K562 (cell line): ENCODE data around the gene CCDC71L. TPM values are rescaled to one million over a fixed set of nuclear protein-coding genes. Genes with fewer than 3 reads are reported as not detected.

ENCODE experiments used
- BCOR ChIP-seq: fragments of 450-650 bp; IDR thresholded peaks from 2 replicates; pipeline ENCODE4 v1.6.1; 2016
- DNMT1 ChIP-seq: fragments of 450-650 bp; IDR thresholded peaks from 2 replicates; pipeline ENCODE4 v1.6.1; 2016; ENCODE audit warnings: antibody characterized with exemption, mild to moderate bottlenecking
- DPF2 ChIP-seq: fragments of 450-650 bp; IDR thresholded peaks from 2 replicates; pipeline ENCODE4 v1.6.1; 2016
- ESRRA ChIP-seq: fragments of 450-650 bp; IDR thresholded peaks from 2 replicates; pipeline ENCODE4 v1.6.1; 2014; ENCODE audit warnings: low read depth, mild to moderate bottlenecking, moderate library complexity, borderline replicate concordance
- GABPB2 ChIP-seq: fragments of 250-450 bp; sonication (Bioruptor Pico); conservative IDR thresholded peaks from 2 replicates; pipeline ENCODE4 v1.5.1; 2021; ENCODE audit warnings: mild to moderate bottlenecking
- GATA2 ChIP-seq: sonication (generic); formaldehyde crosslinking; IDR thresholded peaks from 2 replicates; pipeline ENCODE4 v1.4.0; 2020; ENCODE audit warnings: mild to moderate bottlenecking, missing genetic modification reagents
- ID3 ChIP-seq, 2 experiments: fragments of 250-450 bp in 1 of 2; fragments of 450-650 bp in 1 of 2; sonication (Bioruptor Pico) in 1 of 2; IDR thresholded peaks; 2 replicates each; pipeline versions ENCODE4 v1.6.1 to v1.8.0; 2016 to 2021; ENCODE audit warnings: mild to moderate bottlenecking in 2 of 2, moderate library complexity in 2 of 2, missing compliant biosample characterization in 1 of 2, missing genetic modification characterization in 1 of 2
- KAT2B ChIP-seq: IDR thresholded peaks from one replicate; pipeline ENCODE4 v1.6.1; 2012; ENCODE audit warnings: low read depth, mild to moderate bottlenecking, control low read depth, inconsistent platforms, low read length, moderate library complexity
- KAT8 ChIP-seq: fragments of 450-650 bp; IDR thresholded peaks from 2 replicates; pipeline ENCODE4 v1.6.1; 2016; ENCODE audit warnings: low read depth, mild to moderate bottlenecking
- MBD1 ChIP-seq: fragments of 250-450 bp; sonication (Bioruptor Pico); IDR thresholded peaks from 2 replicates; pipeline ENCODE4 v1.8.0; 2022; ENCODE audit warnings: inconsistent platforms
- MEIS2 ChIP-seq: fragments of 450-650 bp; IDR thresholded peaks from 2 replicates; pipeline ENCODE4 v1.6.1; 2014; ENCODE audit warnings: mild to moderate bottlenecking; ENCODE audit not compliant: partially characterized antibody
- PRPF4 ChIP-seq: fragments of 200-400 bp; formaldehyde crosslinking; IDR thresholded peaks from one replicate; pipeline ENCODE4 v1.6.1; 2017; ENCODE audit warnings: low read length, low read depth, mild to moderate bottlenecking; ENCODE audit not compliant: insufficient read depth, poor library complexity, severe bottlenecking
- RCOR1 ChIP-seq, 2 experiments: IDR thresholded peaks; 2 replicates each; pipeline ENCODE4 v1.6.1; 2012; ENCODE audit warnings: low read depth in 2 of 2, low read length in 2 of 2, borderline replicate concordance in 1 of 2, improper control_type of control experiment in 1 of 2
- SMAD4 ChIP-seq: fragments of 250-450 bp; sonication (Bioruptor Pico); conservative IDR thresholded peaks from 2 replicates; pipeline ENCODE4 v1.8.0; 2021; ENCODE audit warnings: inconsistent platforms, mild to moderate bottlenecking, moderate library complexity
- SP2 ChIP-seq: IDR thresholded peaks from 2 replicates; pipeline ENCODE4 v1.6.1; 2011; ENCODE audit warnings: mild to moderate bottlenecking, low read depth, low read length, moderate library complexity; ENCODE audit not compliant: poor library complexity, severe bottlenecking; ENCODE audit errors: extremely low read depth
- SRSF9 ChIP-seq: fragments of 200-400 bp; formaldehyde crosslinking; IDR thresholded peaks from 2 replicates; pipeline ENCODE4 v1.6.1; 2017; ENCODE audit warnings: low read depth, low read length, borderline replicate concordance
- ZMIZ1 ChIP-seq, 2 experiments: fragments of 150-350 bp in 1 of 2; IDR thresholded peaks; 2 replicates each; pipeline ENCODE4 v1.6.1; 2012 to 2016; ENCODE audit warnings: low read depth in 2 of 2, low read length in 2 of 2, mild to moderate bottlenecking in 1 of 2, moderate library complexity in 1 of 2
- ZNF133 ChIP-seq: fragments of 250-450 bp; sonication (Bioruptor Pico); IDR thresholded peaks from 2 replicates; pipeline ENCODE4 v1.4.0; 2020; ENCODE audit warnings: mild to moderate bottlenecking
- ZNF347 ChIP-seq: fragments of 450-650 bp; formaldehyde crosslinking; IDR thresholded peaks from 2 replicates; pipeline ENCODE4 v1.4.0; 2020; ENCODE audit warnings: low read depth, mild to moderate bottlenecking, moderate library complexity
- ZNF41 ChIP-seq: fragments of 250-450 bp; sonication (Bioruptor Pico); conservative IDR thresholded peaks from 2 replicates; pipeline ENCODE4 v1.4.0; 2020; ENCODE audit warnings: mild to moderate bottlenecking
- ZNF707 ChIP-seq: fragments of 250-450 bp; sonication (Bioruptor Pico); conservative IDR thresholded peaks from 2 replicates; pipeline ENCODE4 v1.8.0; 2022; ENCODE audit warnings: inconsistent platforms, mild to moderate bottlenecking, moderate library complexity
- ZNF740 ChIP-seq, 3 experiments: fragments of 200-800 bp in 1 of 3; sonication (Bioruptor generic) in 1 of 3; sonication (generic) in 1 of 3; formaldehyde crosslinking in 1 of 3; IDR thresholded peaks; 2 replicates each; pipeline versions ENCODE4 v1.6.1 to v1.8.0; 2016 to 2022; ENCODE audit warnings: mild to moderate bottlenecking in 2 of 3, missing compliant biosample characterization in 2 of 3, missing genetic modification characterization in 2 of 3, missing genetic modification reagents in 1 of 3
- polyA plus RNA-seq, 8 experiments: library from polyadenylated mRNA; depleted of rRNA in 4 of 8; stranded (reverse) in 5 of 8; unstranded in 3 of 8; fragments of >200 nt; fragmentation: Nextera tagmentation in 2 of 8; fragmentation: Illumina TruSeq in 1 of 8; extraction: Ambion mirVana in 2 of 8; extraction: Trizol in 1 of 8; gene quantifications; 2 replicates each; pipeline versions ENCODE4 v1.2.1 to v1.2.3, GENCODE V29; 2011 to 2014; ENCODE audit warnings: inconsistent platforms in 1 of 8, missing spikeins in 1 of 8
- total RNA-seq, 7 experiments: library from RNA; depleted of rRNA in 6 of 7; stranded (reverse); fragments of >200 nt in 6 of 7; fragmentation: Illumina TruSeq in 2 of 7; extraction: Trizol in 2 of 7; gene quantifications; 2 replicates each; pipeline versions ENCODE4 v1.2.1 to v1.2.3, GENCODE V29; 2011 to 2021; ENCODE audit warnings: low replicate concordance in 1 of 7

The CCDC71L gene
- total and polyA plus RNA-seq, 9 of the 15 experiments (the other 6 are each of a cell fraction or from before 2014, with no cell fraction given) = 5.7 to 108 (median 25.4) TPM

- TF ChIP-seq ZMIZ1 (IDR thresholded peaks at IDR 0.05; ENCODE audit: low read depth in 2 of 2, low read length in 2 of 2) (no peak), RCOR1 (IDR thresholded peaks at IDR 0.05; ENCODE audit: borderline replicate concordance in 1 of 2, low read depth in 2 of 2, low read length in 2 of 2) (peak in 1 of 2 experiments; percentile 38; a peak in 1 of 4 replicates), SMAD4 (0 out of 2 replicates have a peak, but pooled peaks have one; percentile 56), ZNF133 (CRISPR knock-in tag) (no peak), KAT8 (no peak), GATA2 (CRISPR knock-in tag) (peak; percentile 73), DPF2 (0 out of 2 replicates have a peak, but pooled peaks have one; percentile 37), PRPF4 (no peak), DNMT1 (no peak), MEIS2 (peak; percentile 86), SRSF9 (no peak), ID3 (CRISPR knock-in tag; IDR thresholded peaks at IDR 0.05) (no peak), ID3 (tag; IDR thresholded peaks at IDR 0.05) (no peak), ESRRA (peak; percentile 19; the same call in 1 of the 2 replicates), MBD1 (CRISPR knock-in tag) (no peak), ZNF347 (no peak), ZNF41 (CRISPR knock-in tag) (peak; percentile 52; the same call in 1 of the 2 replicates), KAT2B (no peak), ZNF707 (no peak), ZNF740 (CRISPR knock-in tag; IDR thresholded peaks at IDR 0.05) (no peak), ZNF740 (tag; IDR thresholded peaks at IDR 0.05) (no peak), BCOR (peak; percentile 29; the same call in 1 of the 2 replicates), GABPB2 (CRISPR knock-in tag) (no peak), SP2 (no peak)
Observed at GRCh38 chr7:106652909-106653308, 8.0 kb downstream of the CCDC71L start (continued).
